Measurements from ENCODE around the gene TRNP1. TPM values are rescaled to one million over a fixed set of nuclear protein-coding genes. Genes with fewer than 3 reads are reported as not detected.
"Not testable (repeated sequence)": the region's sequence is repeated elsewhere in the genome, so short reads cannot be mapped to it uniquely, and the experiment has no call there.

The TRNP1 gene
- polyA plus RNA-seq, 3 donors: 0.55 to 2.8 (median 0.92) TPM

- Histone ChIP-seq H3K4me2 (replicated peaks; ENCODE audit: extremely low read depth, low read length, poor library complexity, severe bottlenecking) (no peak overlapping the region), H3K4me1 (ENCODE audit: control insufficient read depth in 1 of 2, insufficient read depth in 2 of 2, low read length in 2 of 2) (no peaks in the 10 kb centered on the region), H4K20me1 (ENCODE audit: insufficient read depth, low read length) (no peaks in the 10 kb centered on the region), H3K36me3 (replicated peaks in 1 of 2; ENCODE audit: control insufficient read depth in 1 of 2, insufficient read depth in 2 of 2, low read length in 2 of 2) (peaks cover 51 to 63% of the 10 kb centered on the region in 2 donors), H3K9ac (ENCODE audit: insufficient read depth, low read length, poor library complexity, severe bottlenecking) (no peak overlapping the region), H3K4me3 (replicated peaks in 1 of 3; ENCODE audit: low read depth in 2 of 3, low read length in 3 of 3) (no peak overlapping the region), H3K27me3 (ENCODE audit: control insufficient read depth in 2 of 2, insufficient read depth in 2 of 2, low read length in 2 of 2) (no peaks in the 10 kb centered on the region), H3K79me2 (ENCODE audit: insufficient read depth, low read length) (no peaks in the 10 kb centered on the region), H2AFZ (ENCODE audit: insufficient read depth, low read depth, low read length, poor library complexity, severe bottlenecking) (no peak overlapping the region), H3K9me3 (replicated peaks in 1 of 2; ENCODE audit: control insufficient read depth in 1 of 2, insufficient read depth in 1 of 2, low read length in 2 of 2) (no peaks in the 10 kb centered on the region), H3K27ac (ENCODE audit: low read depth in 1 of 2, low read length in 2 of 2) (no peak overlapping the region)
- 100% methylated on average over 3 of the region's 8 CpGs for WGBS (ENCODE audit: insufficient coverage)
- TF ChIP-seq CTCF (IDR thresholded peaks at IDR 0.05): no peak
- no peak overlapping the region for H3K27ac Mint-ChIP-seq
- no peak for DNase-seq
- intact Hi-C loops (cut with micrococcal nuclease): no loop called here
- H3K4me1 Mint-ChIP-seq: no peaks in the 10 kb centered on the region
- peaks cover 50 to 62% of the 10 kb centered on the region in 2 donors for H3K36me3 Mint-ChIP-seq
- H3K9me3 Mint-ChIP-seq: no peaks in the 10 kb centered on the region
- peaks cover 0 to 4% (median 0%) of the 10 kb centered on the region in 3 donors for H3K27me3 Mint-ChIP-seq (ENCODE audit: low read depth in 3 of 3)
- no peak overlapping the region for H3K4me3 Mint-ChIP-seq
Measured at GRCh38 chr1:26945728-26946127, 47.8 kb upstream of the TRNP1 start.

GRCh38 chr1:26946270-26946669, 47.2 kb upstream of the TRNP1 start:
- intact Hi-C loops (cut with micrococcal nuclease): no loop called here
- H3K9ac ChIP-seq (ENCODE audit: insufficient read depth, low read length, poor library complexity, severe bottlenecking): no peak overlapping the region
- peak overlapping the region in 1 of 7 donors; percentile 1 for H3K27ac Mint-ChIP-seq

GRCh38 chr1:26948725-26949057, 44.8 kb upstream of the TRNP1 start:
- H3K27me3 Mint-ChIP-seq (ENCODE audit: low read depth in 3 of 3); H3K79me2 ChIP-seq (ENCODE audit: insufficient read depth, low read length); H3K9me3 ChIP-seq (replicated peaks in 1 of 2; ENCODE audit: control insufficient read depth in 1 of 2, insufficient read depth in 1 of 2, low read length in 2 of 2); H3K4me1 Mint-ChIP-seq; intact Hi-C loops (cut with micrococcal nuclease); H3K27ac Mint-ChIP-seq; H4K20me1 ChIP-seq (ENCODE audit: insufficient read depth, low read length); H3K4me2 ChIP-seq (replicated peaks; ENCODE audit: extremely low read depth, low read length, poor library complexity, severe bottlenecking); H3K4me1 ChIP-seq (ENCODE audit: control insufficient read depth in 1 of 2, insufficient read depth in 2 of 2, low read length in 2 of 2); H2AFZ ChIP-seq (ENCODE audit: insufficient read depth, low read depth, low read length, poor library complexity, severe bottlenecking); H3K27me3 ChIP-seq (ENCODE audit: control insufficient read depth in 2 of 2, insufficient read depth in 2 of 2, low read length in 2 of 2); H3K9me3 Mint-ChIP-seq; H3K4me3 ChIP-seq (replicated peaks in 1 of 3; ENCODE audit: low read depth in 2 of 3, low read length in 3 of 3); H3K4me3 Mint-ChIP-seq; H3K9ac ChIP-seq (ENCODE audit: insufficient read depth, low read length, poor library complexity, severe bottlenecking); DNase-seq; H3K27ac ChIP-seq (ENCODE audit: low read depth in 1 of 2, low read length in 2 of 2): not testable (repeated sequence)
- H3K36me3 Mint-ChIP-seq: peaks cover 25 to 33% of the 10 kb centered on the region in 2 donors
- peaks cover 26 to 36% of the 10 kb centered on the region in 2 donors for H3K36me3 ChIP-seq (replicated peaks in 1 of 2; ENCODE audit: control insufficient read depth in 1 of 2, insufficient read depth in 2 of 2, low read length in 2 of 2)
- 67% methylated on average over 2 of the region's 16 CpGs for WGBS (ENCODE audit: insufficient coverage)

More at GRCh38 chr1:26946270-26946669, 47.2 kb upstream of the TRNP1 start:
- Histone ChIP-seq H2AFZ (ENCODE audit: insufficient read depth, low read depth, low read length, poor library complexity, severe bottlenecking) (no peak overlapping the region), H3K4me1 (ENCODE audit: control insufficient read depth in 1 of 2, insufficient read depth in 2 of 2, low read length in 2 of 2) (no peaks in the 10 kb centered on the region), H4K20me1 (ENCODE audit: insufficient read depth, low read length) (no peaks in the 10 kb centered on the region), H3K9me3 (replicated peaks in 1 of 2; ENCODE audit: control insufficient read depth in 1 of 2, insufficient read depth in 1 of 2, low read length in 2 of 2) (no peaks in the 10 kb centered on the region), H3K4me2 (replicated peaks; ENCODE audit: extremely low read depth, low read length, poor library complexity, severe bottlenecking) (no peak overlapping the region), H3K79me2 (ENCODE audit: insufficient read depth, low read length) (no peaks in the 10 kb centered on the region), H3K4me3 (replicated peaks in 1 of 3; ENCODE audit: low read depth in 2 of 3, low read length in 3 of 3) (no peak overlapping the region), H3K27ac (ENCODE audit: low read depth in 1 of 2, low read length in 2 of 2) (no peak overlapping the region), H3K36me3 (replicated peaks in 1 of 2; ENCODE audit: control insufficient read depth in 1 of 2, insufficient read depth in 2 of 2, low read length in 2 of 2) (peaks cover 48 to 60% of the 10 kb centered on the region in 2 donors), H3K27me3 (ENCODE audit: control insufficient read depth in 2 of 2, insufficient read depth in 2 of 2, low read length in 2 of 2) (no peaks in the 10 kb centered on the region)
- Mint-ChIP-seq H3K9me3 (no peaks in the 10 kb centered on the region), H3K27me3 (ENCODE audit: low read depth in 3 of 3) (peaks cover 0 to 4% (median 0%) of the 10 kb centered on the region in 3 donors), H3K4me3 (no peak overlapping the region), H3K36me3 (peaks cover 48 to 57% of the 10 kb centered on the region in 2 donors), H3K4me1 (no peaks in the 10 kb centered on the region)
- no peak for DNase-seq
- 90% methylated on average over 3 of the region's 4 CpGs for WGBS (ENCODE audit: insufficient coverage)
- no peak for TF ChIP-seq CTCF (IDR thresholded peaks at IDR 0.05)
